ENCODE measurements around the gene ERC1.
A peak's percentile ranks its signal among the peaks of the same experiment; 100 is the strongest.
"Not testable (repeated sequence)": the region's sequence is repeated elsewhere in the genome, so short reads cannot be mapped to it uniquely, and the experiment has no call there.

ERC1 gene

DNA sequence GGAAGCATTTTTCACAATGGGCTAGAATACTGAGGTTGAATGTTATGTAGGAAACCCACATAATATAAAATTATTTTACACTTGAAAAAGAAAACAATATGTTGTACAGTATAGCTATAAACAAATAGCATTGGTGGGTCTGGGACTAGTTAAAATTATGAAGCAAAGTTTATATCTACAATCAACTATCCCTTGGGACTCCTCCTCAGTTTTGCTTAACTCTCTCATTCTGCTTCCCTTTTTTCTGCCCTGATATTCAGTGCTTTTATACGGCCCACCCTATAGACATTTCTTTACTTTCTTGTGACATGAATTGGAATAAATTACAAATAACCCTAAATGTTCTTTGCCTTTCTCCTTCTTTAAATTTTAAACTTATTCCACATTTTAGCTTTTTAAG, 302.9 kb downstream of the ERC1 start:
- DNase-seq: no peak

GRCh38 chr12:1297206-1297605, 306.2 kb downstream of the ERC1 start:
- no peak for DNase-seq

DNA sequence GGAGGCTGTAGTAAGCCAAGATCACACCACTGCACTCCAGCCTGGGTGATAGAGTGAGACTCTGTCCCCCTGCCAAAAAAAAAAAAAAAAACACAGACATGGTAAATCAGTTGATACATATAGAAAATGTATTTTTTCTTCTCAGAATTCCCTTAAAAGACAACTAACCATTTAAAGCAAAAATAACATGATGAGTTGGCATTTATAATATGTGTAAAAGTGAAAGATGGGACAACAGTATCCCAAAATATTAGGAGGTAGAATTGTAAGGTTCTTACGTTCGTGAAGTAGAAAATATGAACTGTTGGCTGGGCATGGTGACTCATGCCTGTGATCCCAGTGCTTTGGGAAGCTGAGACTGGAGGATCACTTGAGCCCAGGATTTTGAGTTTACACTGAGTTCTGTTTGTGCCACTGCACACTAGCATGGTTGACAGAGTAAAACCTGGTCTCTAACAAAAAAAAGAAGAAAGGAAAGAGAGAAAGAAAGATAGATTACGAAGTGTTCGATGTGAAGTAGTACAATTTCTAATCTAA, 306.7 kb downstream of the ERC1 start:
- no peak for DNase-seq

GRCh38 chr12:1300460-1300859, 309.4 kb downstream of the ERC1 start:
- DNase-seq: no peak

DNA sequence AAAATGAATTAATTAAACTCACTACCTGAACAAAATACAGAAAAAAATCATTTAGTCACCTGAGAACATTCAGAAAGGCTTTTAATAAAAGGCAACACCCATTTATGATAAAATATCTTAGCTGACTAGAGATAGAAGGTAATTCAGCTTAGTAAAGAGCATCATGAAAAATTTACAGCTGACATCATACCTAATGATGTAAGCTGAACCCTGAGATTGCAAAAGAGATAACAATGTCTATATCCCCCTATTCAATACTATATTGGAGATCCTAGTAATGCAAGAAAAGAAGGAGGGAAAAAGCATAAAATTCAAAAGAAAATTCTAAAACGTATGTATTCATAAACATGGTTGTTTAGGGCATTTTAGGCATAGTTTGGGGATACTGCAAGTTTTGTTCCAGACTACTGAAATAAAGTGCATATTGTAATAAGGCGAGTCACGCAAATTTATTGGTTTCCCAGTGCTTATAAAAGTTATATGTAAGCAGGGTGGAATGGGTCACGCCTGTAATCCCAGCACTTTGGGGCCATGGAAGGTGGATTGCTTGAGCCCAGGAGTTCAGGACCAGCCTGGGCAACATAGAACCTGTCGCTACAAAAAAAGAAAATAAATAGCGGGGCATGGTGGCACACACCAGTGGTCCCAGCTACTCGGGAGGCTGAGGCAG, 311.3 kb downstream of the ERC1 start:
- DNase-seq: no peak

GRCh38 chr12:1305063-1305434, 314.0 kb downstream of the ERC1 start:
- DNase-seq: no peak

DNA sequence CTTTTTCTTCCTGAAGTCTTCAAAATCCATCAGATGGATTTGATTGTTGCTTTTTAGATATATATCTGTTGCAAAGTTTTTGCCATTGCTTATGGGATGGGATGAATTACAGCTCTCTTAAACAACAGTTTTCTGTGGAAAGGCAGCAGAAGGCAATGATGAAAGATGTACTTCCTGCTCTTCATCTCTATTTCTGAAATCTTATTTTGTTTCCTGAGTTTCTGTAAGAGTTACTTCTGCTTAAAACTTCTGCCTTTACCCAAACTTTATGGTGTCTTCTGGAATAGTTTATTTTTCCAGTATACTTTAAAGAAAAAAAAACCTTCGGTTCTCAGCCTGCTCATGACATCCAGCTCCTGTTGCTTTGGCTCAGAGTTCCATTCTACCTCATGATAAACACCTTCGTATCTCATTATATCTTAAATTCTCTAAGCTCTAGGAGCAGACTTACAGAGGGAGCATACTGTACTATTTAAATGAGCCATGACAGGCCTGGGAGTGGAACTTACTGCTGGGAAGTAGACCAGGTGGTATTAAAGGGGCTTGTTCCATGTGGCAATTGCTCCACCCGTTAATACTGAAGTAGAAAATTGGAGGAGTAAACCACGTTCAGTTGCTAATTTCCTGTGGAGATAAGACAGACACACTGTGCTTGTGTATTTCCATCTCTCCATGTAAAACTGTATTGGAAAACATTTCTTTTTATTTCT, 314.9 kb downstream of the ERC1 start:
- no peak for DNase-seq

DNA sequence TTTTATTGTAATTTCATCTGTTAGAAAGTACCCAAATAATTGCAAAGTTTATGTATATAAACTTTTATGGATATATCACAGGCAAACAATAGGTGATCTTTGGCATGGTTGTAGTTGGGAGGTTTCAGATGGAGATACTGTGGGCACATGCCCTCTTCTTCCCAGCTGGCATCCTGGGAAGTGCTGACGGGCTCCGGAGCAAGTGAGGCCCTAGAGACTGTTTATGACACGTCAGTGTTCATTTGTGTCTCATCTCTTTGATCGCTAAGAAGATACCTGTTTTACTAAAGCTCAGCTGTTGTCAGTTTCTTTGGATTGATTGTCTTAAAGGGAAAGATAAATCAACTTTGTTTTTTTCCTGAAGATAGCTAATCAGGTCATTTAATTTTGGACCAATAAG, 315.8 kb downstream of the ERC1 start:
- DNase-seq: no peak

GRCh38 chr12:1307796-1308195, 316.8 kb downstream of the ERC1 start:
- DNase-seq: no peak

- DNase-seq: no peak
Measured at GRCh38 chr12:1309613-1310012, 318.6 kb downstream of the ERC1 start.

DNA sequence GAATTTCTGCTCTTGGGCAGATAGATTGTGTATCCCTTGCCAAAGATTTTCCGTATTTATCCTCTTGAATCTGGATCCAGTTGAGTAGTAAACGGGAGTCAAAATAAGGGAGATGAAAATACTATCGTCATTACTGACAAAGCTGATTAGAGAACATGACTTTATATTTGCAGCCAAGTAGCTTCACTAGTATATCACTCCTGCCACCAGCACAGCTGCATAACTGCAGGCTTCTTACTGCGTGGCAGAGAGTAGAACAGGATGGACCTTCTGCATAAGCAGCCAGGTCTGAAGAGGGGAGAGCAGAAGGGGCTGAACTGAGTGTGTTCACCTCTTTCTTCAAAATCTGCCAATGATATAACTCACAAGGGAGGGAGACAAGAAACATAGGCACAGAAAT, 319.6 kb downstream of the ERC1 start:
- no peak for DNase-seq

DNA sequence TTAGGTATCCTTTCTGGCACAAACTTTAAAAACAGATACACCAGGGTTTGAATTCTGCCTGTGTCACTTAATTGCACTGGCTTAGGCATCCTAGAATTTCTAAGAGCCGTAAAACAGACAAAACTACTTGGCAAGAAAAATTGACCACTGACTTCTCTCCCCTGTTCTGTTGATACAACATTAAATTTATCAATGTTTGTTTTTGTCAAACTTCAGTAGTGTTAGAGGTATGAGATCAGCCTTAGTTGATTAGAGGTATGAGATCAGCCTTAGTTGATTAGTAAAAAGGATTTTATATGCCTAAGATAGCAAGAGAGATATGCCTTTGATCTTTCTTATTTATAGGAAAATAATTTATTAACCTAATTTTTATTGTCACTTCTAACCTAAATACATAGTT, 320.1 kb downstream of the ERC1 start:
- no peak for DNase-seq

DNA sequence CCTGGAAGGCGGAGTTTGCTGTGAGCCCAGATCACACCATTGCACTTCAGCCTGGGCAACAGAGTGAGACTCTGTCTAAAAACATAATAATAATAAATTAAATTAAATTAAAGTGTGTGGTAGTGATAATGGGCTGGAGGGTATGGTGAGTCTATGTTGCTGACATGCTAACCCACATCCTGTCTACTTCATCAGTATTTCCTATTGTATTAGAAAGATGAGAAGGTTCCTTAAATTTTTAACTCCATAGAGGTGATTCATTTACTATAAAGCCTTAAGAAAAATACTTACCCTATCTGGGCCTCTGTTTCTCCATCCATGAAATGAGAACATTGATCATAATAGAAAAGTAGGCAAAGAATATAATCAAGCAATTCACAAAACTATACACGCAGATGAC, 322.9 kb downstream of the ERC1 start:
- DNase-seq: no peak

GRCh38 chr12:1314523-1314922, 323.5 kb downstream of the ERC1 start:
- no peak for DNase-seq

DNA sequence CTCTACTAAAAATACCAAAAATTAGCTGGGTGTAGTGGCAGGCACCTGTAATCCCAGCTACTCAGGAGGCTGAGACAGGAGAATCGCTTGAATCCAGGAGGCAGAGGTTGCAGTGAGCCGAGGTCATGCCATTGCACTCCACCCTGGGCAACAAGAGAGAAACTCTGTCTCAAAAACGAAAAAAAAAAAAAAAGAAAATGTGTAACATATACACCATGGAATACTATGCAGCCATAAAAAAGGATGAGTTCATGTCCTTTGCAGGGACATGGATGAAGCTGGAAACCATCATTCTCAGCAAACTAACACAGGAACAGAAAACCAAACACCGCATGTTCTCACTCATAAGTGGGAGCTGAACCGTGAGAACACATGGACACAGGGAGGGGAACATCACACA, 326.0 kb downstream of the ERC1 start:
- not testable (repeated sequence) for DNase-seq

DNA sequence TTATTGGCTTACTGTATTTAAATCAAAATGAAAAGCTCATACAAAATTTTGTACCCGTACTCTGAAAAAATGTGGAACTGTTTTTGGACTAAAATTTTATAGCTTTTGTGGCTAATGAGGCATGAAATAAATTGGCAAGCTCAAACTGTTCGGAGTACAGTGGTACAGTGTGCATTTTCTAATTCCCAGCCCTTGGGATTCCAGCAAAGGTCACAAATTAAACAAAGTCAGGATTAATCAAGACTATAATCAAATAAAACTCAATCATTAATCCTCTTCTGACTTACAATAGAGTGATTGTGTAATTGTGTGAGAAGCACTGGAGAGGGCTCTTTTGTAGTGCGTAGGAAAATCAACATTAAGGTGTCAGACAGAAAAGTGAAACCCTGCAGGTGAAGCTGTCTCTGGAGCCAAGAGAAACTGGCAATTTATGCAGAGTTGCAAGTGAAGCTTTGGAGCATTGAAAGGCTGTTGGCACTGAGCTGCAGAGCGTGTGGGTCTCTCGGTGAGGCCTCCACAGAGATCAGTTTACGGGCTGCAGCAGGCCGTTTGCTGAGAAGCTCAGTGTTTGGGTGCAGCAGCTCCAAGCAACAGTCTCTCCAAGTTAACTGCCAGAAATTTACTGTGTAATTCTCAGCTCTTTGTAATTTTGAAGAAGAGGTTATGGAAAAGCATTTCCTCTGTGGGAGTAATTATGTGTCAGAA, 327.5 kb downstream of the ERC1 start:
- peak; percentile 49 for DNase-seq

DNA sequence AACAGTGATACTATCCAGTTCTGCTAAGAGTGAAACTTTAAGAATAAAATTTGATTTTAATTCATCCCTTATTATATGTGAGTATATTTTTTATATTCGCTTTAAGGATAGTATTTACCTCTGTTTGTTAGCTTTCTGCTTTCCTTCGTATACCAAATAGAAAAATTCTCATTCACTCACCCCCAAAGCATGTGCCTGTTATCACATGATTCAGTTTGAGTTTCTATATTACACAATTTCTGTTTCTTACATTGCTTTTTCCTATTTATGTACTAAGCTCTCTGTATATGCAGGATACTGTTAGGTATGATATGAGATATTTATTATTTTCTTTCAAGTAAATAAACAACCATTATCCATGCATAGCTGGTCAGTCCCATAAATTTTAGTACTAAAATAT, 328.2 kb downstream of the ERC1 start:
- no peak for DNase-seq

- DNase-seq: no peak
Measured at GRCh38 chr12:1320021-1320420, 329.0 kb downstream of the ERC1 start.

GRCh38 chr12:1322821-1323220, 331.8 kb downstream of the ERC1 start:
- no peak for DNase-seq

- no peak for DNase-seq
Measured at GRCh38 chr12:1324099-1324498, 333.1 kb downstream of the ERC1 start.

GRCh38 chr12:1324910-1325309, 333.9 kb downstream of the ERC1 start:
- DNase-seq: no peak

- no peak for DNase-seq
Measured at GRCh38 chr12:1325666-1326065, 334.6 kb downstream of the ERC1 start.

- DNase-seq: no peak
Measured at GRCh38 chr12:1326258-1326657, 335.2 kb downstream of the ERC1 start.

DNA sequence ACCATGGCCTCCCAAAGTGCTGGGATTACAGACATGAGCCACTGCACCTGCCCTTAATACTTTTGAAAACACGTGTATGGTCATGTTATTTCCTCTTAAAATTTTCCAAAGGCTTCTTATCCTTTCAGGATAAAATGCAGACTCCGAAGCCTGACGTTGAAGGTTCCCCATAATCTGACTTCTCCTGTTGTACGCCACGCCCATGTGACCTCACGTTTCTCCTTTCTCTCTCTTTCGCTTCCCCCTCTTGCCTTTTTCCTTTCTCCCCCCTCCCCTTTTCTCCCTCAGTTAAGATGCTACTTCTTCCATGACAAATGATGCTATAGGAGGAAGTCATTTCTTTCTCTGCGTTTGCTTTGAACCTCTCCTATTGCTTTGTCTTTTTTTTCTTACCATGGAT, 337.4 kb downstream of the ERC1 start:
- no peak for DNase-seq

Measured in midbrain (tissue), 1 donor.